Upper lobe of left lung (tissue), 6 donors: ENCODE measurements around the gene TRIM47. TPM values are rescaled to one million over a fixed set of nuclear protein-coding genes. Genes with fewer than 3 reads are reported as not detected.
"Not testable (repeated sequence)": the region's sequence is repeated elsewhere in the genome, so short reads cannot be mapped to it uniquely, and the experiment has no call there.

Experiments used
- ATAC-seq, 2 donors: fragments of 200-7000 bp; cut with Tn5 transposase; one replicate each; pipeline ENCODE4 v1.9.1; 2022; ENCODE audit warnings: mild to moderate bottlenecking in 2 of 2, moderate library complexity in 2 of 2; ENCODE audit not compliant: low FRiP score in 2 of 2
- DNase-seq, 2 donors: peaks; one replicate each; pipeline ENCODE4 v3.0.0-alpha.2; 2019 to 2020
- H3K27ac ChIP-seq, 4 donors: fragments of 200-600 bp; sonication (generic); one replicate each; pipeline ENCODE4 v1.5.1; 2016 to 2019
- H3K27me3 ChIP-seq, 4 donors: fragments of 200-600 bp; sonication (generic); one replicate each; pipeline ENCODE4 v1.5.1; 2017 to 2019
- H3K36me3 ChIP-seq, 4 donors: fragments of 200-600 bp; sonication (generic); one replicate each; pipeline ENCODE4 v1.5.1; 2016 to 2019
- H3K4me1 ChIP-seq, 4 donors: fragments of 200-600 bp; sonication (generic); one replicate each; pipeline ENCODE4 v1.5.1; 2018 to 2019
- H3K4me3 ChIP-seq, 4 donors: fragments of 200-600 bp; sonication (generic); one replicate each; pipeline ENCODE4 v1.5.1; 2017 to 2019; ENCODE audit warnings: mild to moderate bottlenecking in 2 of 4, moderate library complexity in 1 of 4
- H3K9me3 ChIP-seq, 4 donors: fragments of 200-600 bp; sonication (generic); one replicate each; pipeline ENCODE4 v1.5.1; 2018 to 2019
- CTCF ChIP-seq, 6 experiments: fragments of 450-650 bp in 4 of 6; fragments of 200-600 bp in 2 of 6; sonication (generic) in 2 of 6; IDR thresholded peaks; one replicate each; pipeline ENCODE4 v1.5.1; 2016 to 2019; ENCODE audit warnings: antibody characterized with exemption in 6 of 6
- EP300 ChIP-seq, 4 donors: sonication (generic); formaldehyde crosslinking; IDR thresholded peaks; one replicate each; pipeline ENCODE4 v1.5.1; 2017; ENCODE audit warnings: antibody characterized with exemption in 4 of 4, control low read depth in 2 of 4
- POLR2A ChIP-seq, 4 donors: fragments of 450-650 bp; IDR thresholded peaks; one replicate each; pipeline ENCODE4 v1.5.1; 2016 to 2017; ENCODE audit warnings: antibody characterized with exemption in 4 of 4, mild to moderate bottlenecking in 2 of 4
- POLR2AphosphoS5 ChIP-seq, 2 donors: sonication (generic); formaldehyde crosslinking; IDR thresholded peaks; one replicate each; pipeline ENCODE4 v1.5.1; 2017; ENCODE audit warnings: antibody characterized with exemption in 2 of 2
- WGBS, 2 donors: methylation state at CpG; one replicate each; pipeline ENCODE4 v1.1.5; 2017 to 2018; 5-methylcytosine and 5-hydroxymethylcytosine counted together
- total RNA-seq, 6 donors: library from RNA; depleted of rRNA in 4 of 6; stranded (reverse); fragments of >200 nt in 4 of 6; gene quantifications; one replicate each; pipeline versions ENCODE4 v1.1.0 to v1.2.1, GENCODE V29; 2016 to 2021
- donor health status: DM: no; HTN: no; CAD: no; lungs with moderate emphysema.
- donor health status: DM: no; HTN: yes; CAD: no; lungs with severe emphysema.

TRIM47 gene
- total RNA-seq, 6 donors from 2014 or later = 20.1 to 55.6 (median 33.3) TPM

- peaks cover 23 to 43% (median 35%) of the 10 kb centered on the region in 4 donors for H3K36me3 ChIP-seq
- DNase-seq = no peak
- no peaks in the 10 kb centered on the region for H3K9me3 ChIP-seq
- H3K27me3 ChIP-seq = no peaks in the 10 kb centered on the region
- peak overlapping the region; percentile 7 to 100 (median 99) for H3K27ac ChIP-seq
- H3K4me1 ChIP-seq = peaks cover 38 to 46% (median 42%) of the 10 kb centered on the region in 4 donors
- TF ChIP-seq EP300 (IDR thresholded peaks at IDR 0.05) = no peak
- no peak for TF ChIP-seq POLR2AphosphoS5 (IDR thresholded peaks at IDR 0.05)
- no peak for TF ChIP-seq CTCF (IDR thresholded peaks at IDR 0.05)
- TF ChIP-seq POLR2A (IDR thresholded peaks at IDR 0.05) = no peak
- 80 to 81% methylated on average over 7 of the region's 7 CpGs for WGBS, 2 donors
- ATAC-seq = no peak
- H3K4me3 ChIP-seq = peak overlapping the region in 1 of 4 donors; percentile 94
These were observed 24.9 kb downstream of the TRIM47 start for GRCh38 chr17:75853433-75853832.

- not testable (repeated sequence) for ATAC-seq, DNase-seq, H3K4me3 ChIP-seq, H3K27me3 ChIP-seq, H3K9me3 ChIP-seq
- peaks cover 53 to 59% (median 53%) of the 10 kb centered on the region in 4 donors for H3K4me1 ChIP-seq
- H3K27ac ChIP-seq = peak overlapping the region in 2 of 4 donors; percentile 30
- 93 to 94% methylated on average over 15 of the region's 15 CpGs for WGBS, 2 donors
- H3K36me3 ChIP-seq = peaks cover 39 to 61% (median 53%) of the 10 kb centered on the region in 4 donors
These were observed 26.7 kb downstream of the TRIM47 start for GRCh38 chr17:75851693-75851991.

- H3K27me3 ChIP-seq = no peaks in the 10 kb centered on the region
- no peaks in the 10 kb centered on the region for H3K9me3 ChIP-seq
- H3K36me3 ChIP-seq = peaks cover 41 to 66% (median 55%) of the 10 kb centered on the region in 4 donors
- peaks cover 53 to 59% (median 54%) of the 10 kb centered on the region in 4 donors for H3K4me1 ChIP-seq
- peak overlapping the region in 2 of 4 donors; percentile 30 for H3K27ac ChIP-seq
- H3K4me3 ChIP-seq = no peak overlapping the region
- ATAC-seq (no peak), DNase-seq (no peak)
- TF ChIP-seq EP300 (IDR thresholded peaks at IDR 0.05) (no peak), POLR2AphosphoS5 (IDR thresholded peaks at IDR 0.05) (no peak), CTCF (IDR thresholded peaks at IDR 0.05) (no peak)
- WGBS, 2 donors = 85 to 93% methylated on average over 12 of the region's 12 CpGs
These were observed 27.3 kb downstream of the TRIM47 start for GRCh38 chr17:75850928-75851692.

- Histone ChIP-seq H3K27ac (peak overlapping the region in 2 of 4 donors; percentile 93 to 96), H3K4me1 (peaks cover 66 to 71% (median 67%) of the 10 kb centered on the region in 4 donors), H3K27me3 (no peaks in the 10 kb centered on the region), H3K4me3 (no peak overlapping the region), H3K36me3 (peaks cover 41 to 69% (median 58%) of the 10 kb centered on the region in 4 donors), H3K9me3 (no peaks in the 10 kb centered on the region)
- DNase-seq (no peak), ATAC-seq (no peak)
- TF ChIP-seq CTCF (IDR thresholded peaks at IDR 0.05) = no peak
- no peak for TF ChIP-seq POLR2AphosphoS5 (IDR thresholded peaks at IDR 0.05)
- TF ChIP-seq POLR2A (IDR thresholded peaks at IDR 0.05) = no peak
- TF ChIP-seq EP300 (IDR thresholded peaks at IDR 0.05) = no peak
- 62 to 79% methylated on average over 9 of the region's 9 CpGs for WGBS, 2 donors
These were observed 28.7 kb downstream of the TRIM47 start for GRCh38 chr17:75849724-75850123.

- Histone ChIP-seq H3K27ac (peak overlapping the region in 3 of 4 donors; percentile 93 to 96 (median 95)), H3K27me3 (no peaks in the 10 kb centered on the region), H3K36me3 (peaks cover 41 to 69% (median 58%) of the 10 kb centered on the region in 4 donors), H3K9me3 (no peaks in the 10 kb centered on the region), H3K4me1 (peaks cover 67 to 73% (median 69%) of the 10 kb centered on the region in 4 donors), H3K4me3 (no peak overlapping the region)
- ATAC-seq = no peak
- no peak for DNase-seq
- TF ChIP-seq EP300 (IDR thresholded peaks at IDR 0.05) (no peak), POLR2A (IDR thresholded peaks at IDR 0.05) (no peak), CTCF (IDR thresholded peaks at IDR 0.05) (no peak), POLR2AphosphoS5 (IDR thresholded peaks at IDR 0.05) (no peak)
- WGBS, 2 donors = 89 to 90% methylated on average over 11 of the region's 11 CpGs
These were observed 29.1 kb downstream of the TRIM47 start for GRCh38 chr17:75849279-75849646.
